ENCODE results near the gene MAD1L1.
A peak's percentile ranks its signal among the peaks of the same experiment; 100 is the strongest.

Gene MAD1L1

GRCh38 chr7:1906087-1906830 is 326.5 kb downstream of the MAD1L1 start:
- FAIRE-seq (no peak), DNase-seq (ENCODE audit: low spot score) (no peak)

DNA sequence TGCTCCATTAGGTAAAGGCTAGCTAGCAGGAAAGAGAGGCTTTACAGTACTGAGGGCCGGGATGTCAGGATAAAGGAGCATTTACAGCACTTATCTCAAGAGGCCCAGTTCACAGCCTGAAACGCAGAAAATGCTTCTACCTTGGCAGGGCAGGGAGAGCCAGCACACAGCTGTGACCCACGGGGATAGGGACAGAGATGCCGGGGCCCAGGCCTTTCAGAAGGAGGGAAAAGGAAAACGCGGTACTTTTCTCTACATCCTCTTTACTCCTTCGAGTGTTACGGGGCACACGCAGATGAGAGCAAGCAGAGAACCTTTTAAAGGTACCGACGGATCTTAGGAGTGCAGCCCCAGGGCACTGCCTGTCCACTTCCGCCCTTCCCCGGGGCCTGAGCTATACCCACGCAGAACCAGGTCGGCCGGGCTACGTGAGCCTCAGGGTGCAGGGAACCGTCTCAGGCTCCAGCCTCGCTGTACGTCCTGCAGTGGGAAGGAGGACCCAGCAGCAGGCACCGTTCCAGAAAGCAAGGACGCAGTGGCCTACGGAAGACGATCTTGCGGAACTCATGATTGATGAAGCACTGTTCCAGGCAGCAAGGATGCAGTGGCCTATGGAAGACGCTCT is 330.4 kb downstream of the MAD1L1 start:
- FAIRE-seq, result no peak
- no peak for DNase-seq (ENCODE audit: low spot score)

- FAIRE-seq, result peak; percentile 71
- no peak for DNase-seq (ENCODE audit: low spot score)
Measured at GRCh38 chr7:1901431-1902210, 331.1 kb downstream of the MAD1L1 start.

DNA sequence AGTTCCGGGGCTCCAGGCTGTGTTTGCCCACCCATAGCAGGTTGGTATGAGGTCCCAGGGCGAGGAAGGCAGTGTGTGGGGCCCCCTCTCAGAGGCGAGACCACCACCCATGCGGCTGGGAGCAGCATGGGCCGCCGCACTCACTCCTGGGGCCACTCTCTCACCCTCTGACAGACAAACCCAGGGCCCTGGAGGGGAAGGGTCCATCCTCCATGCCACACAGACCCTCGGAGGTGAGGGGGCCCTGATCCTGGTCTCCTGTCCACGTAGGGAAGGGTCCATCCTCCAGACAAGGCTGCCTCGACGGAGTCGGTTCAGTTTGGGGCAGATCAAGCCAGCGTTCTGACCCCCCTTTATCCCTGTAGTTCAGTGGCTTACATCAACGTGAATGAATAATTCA is 331.9 kb downstream of the MAD1L1 start:
- DNase-seq (ENCODE audit: low spot score), result no peak
- FAIRE-seq, result peak; percentile 78

DNA sequence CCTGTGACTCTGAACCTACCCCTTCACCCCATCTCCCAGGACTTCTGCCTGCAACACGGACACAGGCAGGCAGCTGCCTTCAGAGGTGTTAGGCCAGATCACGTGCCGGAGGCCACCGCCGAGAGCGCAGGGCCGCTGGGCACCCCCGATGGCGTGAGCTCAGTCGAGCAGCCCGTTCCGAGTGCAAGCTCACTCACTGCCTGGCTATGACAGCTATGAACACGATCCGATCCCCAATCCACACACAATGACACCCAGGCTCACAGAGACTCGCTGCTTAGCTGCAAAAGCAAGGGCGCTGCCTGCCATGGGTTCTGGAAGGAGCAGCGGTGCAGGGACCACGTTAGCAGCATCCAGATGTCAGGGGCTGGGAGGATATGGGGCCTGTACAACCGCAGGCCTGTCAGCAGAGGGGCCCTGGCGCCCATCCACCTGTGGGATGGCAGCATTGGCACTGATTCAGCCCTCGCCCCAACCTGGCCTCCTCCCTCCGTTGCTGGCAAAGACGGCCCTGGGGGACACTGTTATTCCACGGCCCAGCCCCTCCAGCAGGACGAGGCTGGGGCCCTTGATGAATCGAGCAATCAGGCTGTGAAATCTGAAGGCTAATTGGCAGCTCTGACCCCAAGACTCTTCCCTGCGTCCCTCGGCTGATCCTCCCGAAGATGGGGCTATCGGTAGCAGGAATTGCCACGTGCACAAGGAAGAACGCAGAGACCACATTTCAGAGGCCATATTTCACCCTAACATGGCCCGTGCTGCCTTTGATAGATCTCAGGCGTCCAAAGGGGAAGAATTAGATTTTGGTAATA is 332.6 kb downstream of the MAD1L1 start:
- FAIRE-seq (peak; percentile 93), DNase-seq (ENCODE audit: low spot score) (no peak)

GRCh38 chr7:1899196-1899595 is 333.5 kb downstream of the MAD1L1 start:
- DNase-seq (ENCODE audit: low spot score), result no peak
- FAIRE-seq, result no peak

GRCh38 chr7:1898628-1899185 is 334.0 kb downstream of the MAD1L1 start:
- DNase-seq (ENCODE audit: low spot score) (no peak), FAIRE-seq (peak; percentile 90)

- FAIRE-seq, result no peak
Measured at GRCh38 chr7:1897861-1898627, 334.7 kb downstream of the MAD1L1 start.

DNA sequence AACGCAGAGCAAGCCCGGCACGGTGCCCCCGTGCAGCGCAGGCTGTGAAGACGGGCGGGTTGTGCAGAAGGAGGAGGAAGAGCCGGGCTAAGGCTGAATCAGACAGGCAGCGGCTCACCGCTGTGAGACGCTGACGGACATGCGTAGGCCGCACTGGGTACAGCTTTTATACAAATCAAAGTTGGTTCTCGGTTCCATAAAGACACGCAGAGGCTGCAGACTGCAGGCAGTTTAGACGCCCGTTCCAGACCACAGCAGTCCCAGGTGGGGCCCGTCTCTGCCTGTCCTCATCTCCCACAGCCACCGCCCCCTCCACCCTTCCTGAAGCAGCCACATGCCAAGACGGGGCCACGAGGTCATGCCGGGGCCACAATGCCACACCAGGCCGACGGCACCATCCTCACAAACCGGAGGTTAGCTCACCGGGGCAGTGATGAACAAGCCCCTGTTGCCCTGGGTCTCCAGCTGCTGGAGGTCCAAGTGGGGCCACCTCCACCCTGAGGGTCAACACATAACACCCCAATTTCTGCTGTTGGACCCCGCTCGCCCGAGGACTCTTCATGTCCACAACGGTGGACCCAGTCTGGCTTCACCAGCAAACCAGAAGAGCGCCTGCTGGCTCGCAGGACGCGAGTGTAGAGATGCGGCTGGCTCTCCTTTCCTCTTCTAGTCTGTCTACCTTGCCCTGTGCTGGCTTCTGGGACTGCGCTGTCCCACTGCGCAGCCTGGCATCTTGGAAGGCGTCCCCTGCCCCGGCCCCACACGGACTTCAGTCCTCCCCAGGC is 335.5 kb downstream of the MAD1L1 start:
- FAIRE-seq, result peak; percentile 96
- no peak for DNase-seq (ENCODE audit: low spot score)

More at GRCh38 chr7:1897861-1898627, 334.7 kb downstream of the MAD1L1 start:
- no peak for DNase-seq (ENCODE audit: low spot score)

DNA sequence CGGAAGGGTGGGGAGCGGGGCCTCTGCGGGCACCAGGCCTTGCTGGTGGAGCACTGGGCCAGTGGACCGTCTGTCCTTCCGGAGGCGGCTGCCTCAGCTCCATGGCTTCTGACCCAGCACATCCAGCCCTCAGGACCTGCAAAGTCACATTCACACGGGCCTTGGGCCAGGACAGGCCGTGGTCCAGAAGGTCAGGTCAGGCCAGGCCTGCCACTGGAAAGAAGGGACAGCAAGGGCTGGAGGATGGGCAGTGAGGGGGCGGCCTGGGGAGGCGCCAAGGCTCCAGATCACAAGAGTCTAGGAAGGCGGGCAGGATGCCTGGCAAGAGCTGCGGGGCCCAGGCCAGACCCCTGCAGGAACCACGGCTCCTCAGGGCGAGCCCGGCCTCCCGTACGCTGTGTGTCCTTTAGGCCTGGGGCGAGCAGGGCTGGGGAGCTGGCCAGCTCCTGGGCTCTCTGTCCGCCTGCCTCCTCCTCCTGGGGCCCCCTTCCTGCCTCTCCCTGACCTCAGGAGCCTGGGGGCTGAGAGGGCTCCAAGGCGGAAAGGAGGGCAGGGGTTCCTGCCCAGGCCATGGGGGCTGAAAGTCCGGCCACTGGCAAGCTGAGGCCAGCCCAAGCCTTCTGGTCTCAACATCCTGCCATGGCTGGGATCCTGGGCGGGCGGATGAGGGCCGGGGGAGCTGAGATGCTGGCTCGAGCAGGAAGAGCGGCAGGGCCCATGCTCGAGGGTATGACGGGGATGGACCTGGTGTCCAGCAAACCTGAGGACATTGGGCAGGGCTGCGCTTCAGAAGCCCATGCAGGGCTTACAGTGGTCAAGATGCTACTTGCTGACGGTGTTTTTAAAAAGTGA is 336.9 kb downstream of the MAD1L1 start:
- FAIRE-seq (peak; percentile 81), DNase-seq (ENCODE audit: low spot score) (no peak)

- DNase-seq (ENCODE audit: low spot score) (no peak), FAIRE-seq (peak; percentile 87)
Measured at GRCh38 chr7:1894906-1895663, 337.7 kb downstream of the MAD1L1 start.

DNA sequence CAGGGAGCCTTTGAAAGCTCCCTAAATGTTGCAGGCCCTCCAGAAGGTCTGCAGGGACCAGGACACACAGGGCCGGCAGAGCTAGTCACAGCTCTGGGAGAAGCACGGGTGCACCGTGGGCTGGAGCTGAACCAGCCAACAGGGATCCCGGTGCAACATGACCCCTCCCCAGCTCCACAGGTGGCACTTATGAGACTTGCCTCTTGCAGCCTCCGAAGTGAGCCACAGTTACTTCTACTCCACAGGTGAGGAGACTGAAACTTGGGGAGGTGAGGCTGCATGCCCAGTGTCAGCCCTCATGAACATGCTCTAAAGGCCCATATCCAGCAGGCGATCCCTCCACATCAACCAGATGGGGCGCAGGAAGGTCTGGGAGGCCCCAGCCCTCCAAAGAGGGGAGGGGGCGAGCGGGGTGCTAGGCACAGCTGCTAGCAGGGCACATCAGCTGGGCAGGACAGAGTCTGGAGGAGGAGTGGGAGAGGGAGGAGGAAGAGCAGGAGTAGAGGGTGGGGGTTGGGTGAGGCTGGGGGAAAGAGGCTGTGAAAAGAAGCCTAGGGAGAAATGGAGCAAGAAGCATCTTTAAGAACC is 338.3 kb downstream of the MAD1L1 start:
- FAIRE-seq (peak; percentile 61), DNase-seq (ENCODE audit: low spot score) (no peak)

DNA sequence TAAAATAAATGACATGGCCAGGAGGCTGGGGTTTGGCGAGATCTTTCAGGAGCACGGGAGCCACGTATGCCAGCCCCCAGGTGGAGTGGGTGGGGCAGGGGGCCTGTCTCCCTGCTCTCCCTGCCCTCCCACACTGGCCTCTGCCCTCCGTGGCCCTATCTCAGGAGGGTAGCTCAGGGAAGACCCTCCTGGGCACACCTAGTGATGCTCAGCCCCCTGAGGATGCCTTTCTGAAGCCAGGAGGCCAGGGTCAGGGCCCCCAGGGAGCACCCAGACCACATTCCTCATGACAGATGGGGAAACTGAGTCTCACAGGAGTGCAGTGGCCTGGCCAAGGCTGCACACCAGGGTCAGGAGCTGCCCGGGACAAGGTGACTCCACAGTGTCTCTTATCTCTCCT is 339.3 kb downstream of the MAD1L1 start:
- DNase-seq (ENCODE audit: low spot score) (no peak), FAIRE-seq (peak; percentile 5)

- DNase-seq (ENCODE audit: low spot score), result no peak
- FAIRE-seq, result no peak
Measured at GRCh38 chr7:1893036-1893435, 339.7 kb downstream of the MAD1L1 start.

GRCh38 chr7:1892011-1892965 is 340.5 kb downstream of the MAD1L1 start:
- FAIRE-seq (peak; percentile 74), DNase-seq (ENCODE audit: low spot score) (no peak)

Data from urothelium cell line (cell line).